T-helper 22 cell (primary cell): ENCODE results near the gene JDP2.

Source experiments
- DNase-seq: peaks from one replicate; pipeline ENCODE4 v3.0.0-alpha.2; 2020; ENCODE audit warnings: low read depth

JDP2 gene

GRCh38 chr14:75437201-75438143 is 9.7 kb downstream of the JDP2 start:
- no peak for DNase-seq

- no peak for DNase-seq
These were observed 10.8 kb downstream of the JDP2 start for GRCh38 chr14:75438486-75439080.

GRCh38 chr14:75439989-75440388 is 12.2 kb downstream of the JDP2 start:
- no peak for DNase-seq

- DNase-seq, result no peak
These were observed 13.1 kb downstream of the JDP2 start for GRCh38 chr14:75440733-75441477.

GRCh38 chr14:75441728-75442127 is 13.9 kb downstream of the JDP2 start:
- no peak for DNase-seq

GRCh38 chr14:75442166-75442565 is 14.3 kb downstream of the JDP2 start:
- no peak for DNase-seq

- no peak for DNase-seq
These were observed 14.8 kb downstream of the JDP2 start for GRCh38 chr14:75442642-75443041.

- no peak for DNase-seq
These were observed 15.6 kb downstream of the JDP2 start for GRCh38 chr14:75443203-75443969.

GRCh38 chr14:75445236-75445635 is 17.4 kb downstream of the JDP2 start:
- DNase-seq, result no peak

GRCh38 chr14:75445963-75446362 is 18.1 kb downstream of the JDP2 start:
- DNase-seq, result no peak

GRCh38 chr14:75446447-75446846 is 18.6 kb downstream of the JDP2 start:
- no peak for DNase-seq

- no peak for DNase-seq
These were observed 20.4 kb downstream of the JDP2 start for GRCh38 chr14:75448209-75448608.

GRCh38 chr14:75449036-75449435 is 21.2 kb downstream of the JDP2 start:
- no peak for DNase-seq

- no peak for DNase-seq
These were observed 21.9 kb downstream of the JDP2 start for GRCh38 chr14:75449696-75450095.

- no peak for DNase-seq
These were observed 22.8 kb downstream of the JDP2 start for GRCh38 chr14:75450381-75451276.

- DNase-seq, result no peak
These were observed 24.5 kb downstream of the JDP2 start for GRCh38 chr14:75452324-75452723.

- no peak for DNase-seq
These were observed 25.3 kb downstream of the JDP2 start for GRCh38 chr14:75452900-75453816.

GRCh38 chr14:75453817-75454434 is 26.1 kb downstream of the JDP2 start:
- no peak for DNase-seq

- no peak for DNase-seq
These were observed 27.2 kb downstream of the JDP2 start for GRCh38 chr14:75454963-75455546.
